ENCODE measurements around the gene FBXL13. TPM values are rescaled to one million over a fixed set of nuclear protein-coding genes. Genes with fewer than 3 reads are reported as not detected.
A peak's percentile ranks its signal among the peaks of the same experiment; 100 is the strongest.

The FBXL13 gene
- total and polyA plus RNA-seq, 11 donors, result 0.16 to 1.2 (median 0.41) TPM; not detected in 1

- intact Hi-C loops (cut with DNase I), result loop anchor here in 2 of 10 donors (10.0 kb wide), 2 partner anchors 79 to 99 kb away; partner anchors contain the start of gene LRRC17 (in 1 of the 2)
- no peak for DNase-seq
- H3K9me3 ChIP-seq, result peaks cover 0 to 3% (median 0%) of the 10 kb centered on the region in 12 donors
- no peak overlapping the region for H3K4me3 ChIP-seq
- WGBS, 4 donors, result 34 to 53% (median 41%) methylated on average over 1 of the region's 1 CpG
- TF ChIP-seq CTCF (IDR thresholded peaks at IDR 0.05) (no peak), POLR2A (IDR thresholded peaks at IDR 0.05) (no peak)
- H3K27ac ChIP-seq, result peak overlapping the region in 4 of 12 donors; percentile 5 to 69 (median 60)
- no peaks in the 10 kb centered on the region for H3K36me3 ChIP-seq
- ATAC-seq, result no peak
- H3K4me1 ChIP-seq, result peaks cover 0 to 47% (median 2%) of the 10 kb centered on the region in 12 donors
- H3K27me3 ChIP-seq, result no peaks in the 10 kb centered on the region
Measured at GRCh38 chr7:102993718-102994029, 80.9 kb downstream of the FBXL13 start.

GRCh38 chr7:102992938-102993717, 81.5 kb downstream of the FBXL13 start:
- Histone ChIP-seq H3K4me3 (no peak overlapping the region), H3K27ac (peak overlapping the region in 11 of 12 donors; percentile 1 to 77 (median 53)), H3K9me3 (peaks cover 0 to under 1% (median 0%) of the 10 kb centered on the region in 12 donors), H3K27me3 (no peaks in the 10 kb centered on the region), H3K4me1 (peaks cover 0 to 49% (median 2%) of the 10 kb centered on the region in 12 donors), H3K36me3 (no peaks in the 10 kb centered on the region)
- WGBS, 4 donors, result 37 to 53% (median 40%) methylated on average over 2 of the region's 2 CpGs
- DNase-seq (peak in 1 of 5 donors; percentile 25), ATAC-seq (peak; percentile 84 to 96 (median 93))
- intact Hi-C loops (cut with DNase I), result loop anchor here in 2 of 10 donors (10.0 kb wide), 2 partner anchors 78 to 98 kb away; partner anchors contain the start of gene LRRC17 (in 1 of the 2)
- TF ChIP-seq POLR2A (IDR thresholded peaks at IDR 0.05), result no peak

GRCh38 chr7:102992509-102992937, 82.1 kb downstream of the FBXL13 start:
- TF ChIP-seq POLR2A (IDR thresholded peaks at IDR 0.05) (no peak), CTCF (IDR thresholded peaks at IDR 0.05) (no peak)
- ATAC-seq (peak in 3 of 4 donors; percentile 24 to 38 (median 34)), DNase-seq (no peak)
- Histone ChIP-seq H3K27ac (peak overlapping the region in 10 of 12 donors; percentile 42 to 77 (median 54)), H3K4me1 (peaks cover 0 to 49% (median 2%) of the 10 kb centered on the region in 12 donors), H3K27me3 (no peaks in the 10 kb centered on the region), H3K36me3 (no peaks in the 10 kb centered on the region), H3K4me3 (no peak overlapping the region), H3K9me3 (no peaks in the 10 kb centered on the region)
- 73 to 87% (median 80%) methylated on average over 5 of the region's 5 CpGs for WGBS, 4 donors
- intact Hi-C loops (cut with DNase I), result loop anchor here in 2 of 10 donors (10.0 kb wide), 2 partner anchors 78 to 98 kb away; partner anchors contain the start of gene LRRC17 (in 1 of the 2)

GRCh38 chr7:102991540-102992214, 82.9 kb downstream of the FBXL13 start:
- Histone ChIP-seq H3K4me3 (no peak overlapping the region), H3K9me3 (no peaks in the 10 kb centered on the region), H3K36me3 (no peaks in the 10 kb centered on the region), H3K27me3 (no peaks in the 10 kb centered on the region), H3K27ac (peak overlapping the region in 7 of 12 donors; percentile 44 to 77 (median 55)), H3K4me1 (peaks cover 0 to 49% (median 2%) of the 10 kb centered on the region in 12 donors)
- 81 to 90% (median 86%) methylated on average over 2 of the region's 2 CpGs for WGBS, 4 donors
- TF ChIP-seq CTCF (IDR thresholded peaks at IDR 0.05) (no peak), POLR2A (IDR thresholded peaks at IDR 0.05) (no peak)
- no peak for DNase-seq
- intact Hi-C loops (cut with DNase I), result loop anchor here in 2 of 10 donors (10.0 kb wide), 2 partner anchors 77 to 97 kb away; partner anchors contain the start of gene LRRC17 (in 1 of the 2)
- peak in 2 of 4 donors; percentile 44 to 48 for ATAC-seq
